Stomach (tissue), 4 donors: ENCODE measurements around the gene SULF2.

Source experiments
- POLR2A ChIP-seq, 4 donors: fragments of 450-650 bp; IDR thresholded peaks; one replicate each; pipeline ENCODE4 v1.6.1; 2016; ENCODE audit warnings: antibody characterized with exemption in 4 of 4, control low read depth in 2 of 4, mild to moderate bottlenecking in 1 of 4, moderate library complexity in 1 of 4
- POLR2AphosphoS5 ChIP-seq, 3 donors: sonication (generic); formaldehyde crosslinking; IDR thresholded peaks; one replicate each; pipeline ENCODE4 v1.6.1; 2016; ENCODE audit warnings: antibody characterized with exemption in 3 of 3
- TF ChIP-seq, protein P1 (sequence below), 7 experiments: fragments of 450-650 bp in 4 of 7; fragments of 200-600 bp in 3 of 7; sonication (generic) in 3 of 7; IDR thresholded peaks; one replicate each; pipeline ENCODE4 v1.5.1; 2016 to 2019; ENCODE audit warnings: antibody characterized with exemption in 7 of 7, control low read depth in 2 of 7, mild to moderate bottlenecking in 1 of 7

DNA sequence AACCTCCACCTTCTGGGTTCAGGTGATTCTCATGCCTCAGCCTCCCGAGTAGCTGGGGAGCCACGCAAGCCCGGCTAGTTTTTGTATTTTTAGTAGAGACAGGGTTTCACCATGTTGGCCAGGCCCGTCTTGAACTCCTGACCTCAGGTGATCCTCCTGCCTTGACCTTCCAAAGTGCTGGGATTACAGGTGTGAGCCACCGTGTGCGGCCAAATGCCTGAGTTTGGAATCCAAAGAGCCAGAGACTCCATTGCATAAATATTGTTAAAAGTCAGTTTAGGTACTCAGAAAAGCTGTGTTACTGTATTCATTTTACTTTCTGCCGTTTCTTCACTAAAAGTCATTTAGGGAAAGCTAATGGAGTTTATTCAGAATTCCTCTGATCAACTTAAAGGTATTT is 137.3 kb downstream of the SULF2 start:
- TF ChIP-seq, protein P1, sequence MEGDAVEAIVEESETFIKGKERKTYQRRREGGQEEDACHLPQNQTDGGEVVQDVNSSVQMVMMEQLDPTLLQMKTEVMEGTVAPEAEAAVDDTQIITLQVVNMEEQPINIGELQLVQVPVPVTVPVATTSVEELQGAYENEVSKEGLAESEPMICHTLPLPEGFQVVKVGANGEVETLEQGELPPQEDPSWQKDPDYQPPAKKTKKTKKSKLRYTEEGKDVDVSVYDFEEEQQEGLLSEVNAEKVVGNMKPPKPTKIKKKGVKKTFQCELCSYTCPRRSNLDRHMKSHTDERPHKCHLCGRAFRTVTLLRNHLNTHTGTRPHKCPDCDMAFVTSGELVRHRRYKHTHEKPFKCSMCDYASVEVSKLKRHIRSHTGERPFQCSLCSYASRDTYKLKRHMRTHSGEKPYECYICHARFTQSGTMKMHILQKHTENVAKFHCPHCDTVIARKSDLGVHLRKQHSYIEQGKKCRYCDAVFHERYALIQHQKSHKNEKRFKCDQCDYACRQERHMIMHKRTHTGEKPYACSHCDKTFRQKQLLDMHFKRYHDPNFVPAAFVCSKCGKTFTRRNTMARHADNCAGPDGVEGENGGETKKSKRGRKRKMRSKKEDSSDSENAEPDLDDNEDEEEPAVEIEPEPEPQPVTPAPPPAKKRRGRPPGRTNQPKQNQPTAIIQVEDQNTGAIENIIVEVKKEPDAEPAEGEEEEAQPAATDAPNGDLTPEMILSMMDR (IDR thresholded peaks at IDR 0.05) = no peak
- TF ChIP-seq POLR2A (IDR thresholded peaks at IDR 0.05) = no peak
- TF ChIP-seq POLR2AphosphoS5 (IDR thresholded peaks at IDR 0.05) = no peak
